CD4-positive, alpha-beta memory T cell (primary cell): ENCODE results near the gene BBX. TPM values are rescaled to one million over a fixed set of nuclear protein-coding genes. Genes with fewer than 3 reads are reported as not detected.

Experiments
- CTCF ChIA-PET: fragments of 350-600 bp; sonication (Branson Sonifier 250); formaldehyde crosslinking; loops from one replicate; lab custom pipeline; 2021; ENCODE audit warnings: inconsistent platforms; ENCODE audit not compliant: partially characterized antibody; lab: Charles Lee
- POLR2A ChIA-PET: fragments of 350-600 bp; sonication (Branson Sonifier 250); formaldehyde crosslinking; loops from one replicate; lab custom pipeline; 2021; ENCODE audit not compliant: partially characterized antibody; lab: Charles Lee
- DNase-seq, 5 donors: peaks; one replicate each; pipeline versions ENCODE4 v3.0.0 to v3.0.0-alpha.2; 2020 to 2022; ENCODE audit warnings: mixed read lengths in 1 of 5
- H3K27ac ChIP-seq: one replicate; pipeline ENCODE4 v1.7.0; 2013; ENCODE audit warnings: low read depth, low read length
- H3K27me3 ChIP-seq: 2 replicates; pipeline ENCODE4 v1.7.0; 2013; ENCODE audit warnings: mild to moderate bottlenecking, low read length, moderate library complexity; ENCODE audit not compliant: insufficient read depth
- H3K36me3 ChIP-seq: 2 replicates; pipeline ENCODE4 v1.7.0; 2013; ENCODE audit warnings: mild to moderate bottlenecking, low read length, moderate library complexity; ENCODE audit not compliant: insufficient read depth
- H3K4me1 ChIP-seq: 2 replicates; pipeline ENCODE4 v1.7.0; 2013; ENCODE audit warnings: mild to moderate bottlenecking, low read length, moderate library complexity; ENCODE audit not compliant: insufficient read depth
- H3K4me3 ChIP-seq, 2 donors: one replicate each; pipeline ENCODE4 v1.7.0; 2013; ENCODE audit warnings: low read length in 2 of 2, mild to moderate bottlenecking in 1 of 2
- H3K9me3 ChIP-seq, 2 donors: one replicate each; pipeline ENCODE4 v1.7.0; 2013; ENCODE audit warnings: low read length in 2 of 2, control low read depth in 1 of 2; ENCODE audit not compliant: control insufficient read depth in 1 of 2
- H3K27ac Mint-ChIP-seq, 7 donors: one replicate each; pipeline ENCODE4 v1.8.0; 2020 to 2021; ENCODE audit warnings: mixed read lengths in 7 of 7, mild to moderate bottlenecking in 6 of 7, inconsistent platforms in 3 of 7, moderate library complexity in 3 of 7
- H3K27me3 Mint-ChIP-seq, 2 donors: one replicate each; pipeline ENCODE4 v1.8.0; 2020 to 2021; ENCODE audit warnings: mixed read lengths in 2 of 2
- H3K36me3 Mint-ChIP-seq, 2 donors: one replicate each; pipeline ENCODE4 v1.8.0; 2020 to 2021; ENCODE audit warnings: mixed read lengths in 2 of 2, inconsistent platforms in 1 of 2, mild to moderate bottlenecking in 1 of 2
- H3K4me1 Mint-ChIP-seq, 4 donors: one replicate each; pipeline ENCODE4 v1.8.0; 2020 to 2021; ENCODE audit warnings: mixed read lengths in 4 of 4, mild to moderate bottlenecking in 1 of 4
- H3K4me3 Mint-ChIP-seq, 8 donors: one replicate each; pipeline ENCODE4 v1.8.0; 2020 to 2021; ENCODE audit warnings: mixed read lengths in 8 of 8, mild to moderate bottlenecking in 7 of 8, moderate library complexity in 6 of 8, inconsistent platforms in 3 of 8
- H3K9me3 Mint-ChIP-seq, 8 donors: one replicate each; pipeline ENCODE4 v1.8.0; 2020 to 2021; ENCODE audit warnings: mixed read lengths in 8 of 8, mild to moderate bottlenecking in 5 of 8, inconsistent platforms in 3 of 8, moderate library complexity in 1 of 8
- intact Hi-C: fragments of 100-400 bp; cut with micrococcal nuclease; formaldehyde crosslinking; loops from one replicate; pipeline ENCODE4 v1.15.1; 2023
- polyA plus RNA-seq, 2 donors: library from polyadenylated mRNA; unstranded; fragments of 300-500 nt; fragmentation: Illumina TruSeq; gene quantifications; one replicate each; pipeline ENCODE4 v1.2.3, GENCODE V29; 2021
- total RNA-seq, 2 experiments: library from RNA; stranded (reverse); gene quantifications; one replicate each; pipeline ENCODE4 v1.2.3, GENCODE V29; 2021

The BBX gene
- total and polyA plus RNA-seq, 4 experiments from 2014 or later: 85.4 to 101 (median 96.5) TPM

DNA sequence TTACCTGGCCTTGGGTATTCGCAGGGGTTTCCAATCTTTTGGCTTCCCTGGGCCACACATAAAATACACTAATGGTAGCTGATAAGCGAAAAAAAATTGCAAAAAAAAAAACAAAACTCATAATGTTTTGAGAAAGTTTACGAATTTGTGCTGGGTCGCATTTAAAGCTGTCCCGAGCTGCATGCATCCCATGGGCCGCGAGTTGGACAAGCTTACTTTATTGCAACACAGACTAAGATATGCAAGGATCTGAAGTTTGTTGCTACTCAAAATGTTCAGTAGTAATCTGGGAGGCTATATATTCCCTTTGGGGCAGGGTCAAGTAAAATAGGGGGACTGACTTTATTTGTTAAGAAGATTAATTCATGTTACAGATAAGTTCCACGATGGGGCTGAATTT, 320.2 kb downstream of the BBX start:
- Mint-ChIP-seq H3K4me1 (no peaks in the 10 kb centered on the region), H3K27me3 (peaks cover 1 to 2% of the 10 kb centered on the region in 2 donors), H3K4me3 (no peak overlapping the region), H3K9me3 (no peaks in the 10 kb centered on the region), H3K36me3 (no peaks in the 10 kb centered on the region), H3K27ac (no peak overlapping the region)
- ChIA-PET CTCF (no interaction called here), POLR2A (no interaction called here)
- no peak for DNase-seq
- intact Hi-C loops: no loop called here
- H3K4me1 ChIP-seq: no peaks in the 10 kb centered on the region
- H3K27me3 ChIP-seq: no peaks in the 10 kb centered on the region
- H3K27ac ChIP-seq: no peak overlapping the region
- no peak overlapping the region for H3K4me3 ChIP-seq
- no peaks in the 10 kb centered on the region for H3K9me3 ChIP-seq
- H3K36me3 ChIP-seq: no peaks in the 10 kb centered on the region

DNA sequence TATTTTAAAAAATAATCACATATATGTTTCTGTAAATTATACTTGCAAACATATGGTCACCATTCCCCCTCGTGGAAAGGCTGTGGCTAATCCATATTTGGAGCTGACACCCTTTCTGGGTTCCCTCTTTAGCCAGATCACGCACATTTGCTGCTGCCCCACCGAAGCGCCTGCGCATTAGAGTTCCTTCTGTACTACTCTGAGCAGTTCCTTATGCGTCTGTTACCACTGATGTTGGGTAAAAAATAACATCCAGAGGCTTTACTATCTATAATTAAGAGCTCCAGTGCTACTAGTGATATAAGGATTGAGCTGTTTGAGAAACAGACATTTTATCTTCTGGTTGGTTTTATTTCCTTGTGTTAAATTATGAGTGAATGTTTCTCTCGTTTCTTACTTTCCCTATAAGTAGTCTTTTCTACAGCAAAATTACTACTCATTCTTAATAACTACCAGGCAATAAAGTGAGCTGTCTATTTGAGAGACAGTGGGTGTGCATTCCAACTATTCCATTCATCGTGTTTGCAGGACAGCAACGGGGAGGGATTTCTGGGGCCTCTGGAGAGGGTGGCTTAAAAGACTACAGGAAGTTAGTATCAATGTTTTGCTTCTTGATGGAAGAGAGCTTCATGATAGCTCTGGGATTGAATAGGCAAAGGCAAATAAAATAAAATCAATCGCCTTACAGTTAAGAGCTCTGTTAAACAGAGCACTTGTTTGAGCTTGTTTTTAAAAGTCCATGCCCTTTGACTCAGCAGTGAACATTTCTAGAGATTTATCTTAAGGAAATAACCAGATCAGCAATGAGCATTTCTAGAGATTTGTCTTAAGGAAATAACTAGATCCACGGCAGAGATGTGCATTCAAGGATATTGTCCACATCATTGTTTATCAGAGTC, 322.9 kb downstream of the BBX start:
- CTCF ChIA-PET: interaction anchor here (0.7 to 2.2 kb wide), 11 partner anchors 8 to 216 kb away, joined by 3 to 13 read pairs (median 4); no protein-coding TSS in a partner anchor
- H3K4me3 ChIP-seq: no peak overlapping the region
- no peak overlapping the region for H3K4me3 Mint-ChIP-seq
- intact Hi-C loops: no loop called here
- H3K27ac Mint-ChIP-seq: no peak overlapping the region
- no peaks in the 10 kb centered on the region for H3K4me1 ChIP-seq
- no peak for DNase-seq
- no peaks in the 10 kb centered on the region for H3K4me1 Mint-ChIP-seq
- H3K9me3 Mint-ChIP-seq: no peaks in the 10 kb centered on the region
- no peak overlapping the region for H3K27ac ChIP-seq
- no peaks in the 10 kb centered on the region for H3K36me3 ChIP-seq
- H3K27me3 ChIP-seq: no peaks in the 10 kb centered on the region
- POLR2A ChIA-PET: no interaction called here
- no peaks in the 10 kb centered on the region for H3K36me3 Mint-ChIP-seq
- H3K9me3 ChIP-seq: no peaks in the 10 kb centered on the region
- H3K27me3 Mint-ChIP-seq: peaks cover 1 to 5% of the 10 kb centered on the region in 2 donors

DNA sequence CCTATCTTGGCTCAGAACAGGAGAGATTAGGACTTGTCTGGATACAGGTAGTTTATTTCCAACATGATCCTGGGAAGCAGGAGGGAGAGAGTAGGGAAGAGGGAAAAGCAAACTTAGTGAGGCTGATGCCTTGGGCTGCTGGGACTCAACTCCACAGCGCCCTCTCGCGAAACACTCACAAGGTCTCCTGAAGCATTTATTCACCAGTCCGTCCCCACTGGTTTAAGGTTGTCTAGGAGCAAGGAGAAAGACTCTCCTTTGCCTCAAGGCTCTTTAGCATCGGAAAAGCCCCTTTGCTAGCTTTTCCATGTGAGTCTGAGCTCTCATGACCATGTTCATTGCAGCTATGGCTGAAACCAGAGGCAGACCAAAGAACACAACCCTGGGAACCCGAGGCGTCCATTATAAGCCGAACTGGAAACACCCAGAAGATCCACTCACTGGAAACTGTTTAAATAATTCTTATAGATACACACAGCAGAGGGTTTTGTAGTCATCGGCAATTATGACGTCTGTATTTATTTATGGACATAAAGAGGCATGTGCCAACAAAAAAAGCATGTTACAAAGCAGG, 323.6 kb downstream of the BBX start:
- peaks cover 1 to 5% of the 10 kb centered on the region in 2 donors for H3K27me3 Mint-ChIP-seq
- H3K27ac ChIP-seq: no peak overlapping the region
- H3K27ac Mint-ChIP-seq: no peak overlapping the region
- H3K9me3 ChIP-seq: no peaks in the 10 kb centered on the region
- H3K9me3 Mint-ChIP-seq: peaks cover 0 to 3% (median 0%) of the 10 kb centered on the region in 8 donors
- no peaks in the 10 kb centered on the region for H3K36me3 ChIP-seq
- ChIA-PET CTCF (interaction anchor here (0.8 to 2.2 kb wide), 8 partner anchors 9 to 184 kb away, joined by 3 to 13 read pairs (median 4); no protein-coding TSS in a partner anchor), POLR2A (no interaction called here)
- intact Hi-C loops: no loop called here
- no peaks in the 10 kb centered on the region for H3K4me1 Mint-ChIP-seq
- H3K4me3 ChIP-seq: no peak overlapping the region
- H3K4me3 Mint-ChIP-seq: no peak overlapping the region
- no peaks in the 10 kb centered on the region for H3K4me1 ChIP-seq
- H3K27me3 ChIP-seq: no peaks in the 10 kb centered on the region
- DNase-seq: peak in 2 of 5 donors; percentile 14 to 20
- no peaks in the 10 kb centered on the region for H3K36me3 Mint-ChIP-seq

DNA sequence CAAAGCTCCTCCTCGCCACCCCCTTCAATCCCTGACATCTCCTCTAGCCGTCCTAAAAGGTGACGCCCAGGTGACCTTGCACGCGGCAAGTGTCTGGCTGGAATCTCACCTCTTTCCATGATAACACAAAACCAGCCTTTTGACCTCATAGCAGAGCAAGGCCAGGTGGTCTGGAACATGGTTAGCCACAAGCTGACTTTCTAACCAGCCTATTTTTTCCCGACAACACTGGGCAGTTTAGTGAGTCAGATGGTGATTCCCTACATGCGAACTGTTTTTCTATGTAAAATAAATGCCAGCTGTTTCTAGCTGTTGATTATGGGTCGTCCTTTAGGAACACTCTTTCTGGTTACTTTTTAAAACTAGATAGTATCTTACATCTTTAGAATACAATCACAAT, 325.0 kb downstream of the BBX start:
- Mint-ChIP-seq H3K36me3 (no peaks in the 10 kb centered on the region), H3K27ac (no peak overlapping the region), H3K4me3 (no peak overlapping the region), H3K4me1 (no peaks in the 10 kb centered on the region), H3K27me3 (peaks cover 1 to 5% of the 10 kb centered on the region in 2 donors), H3K9me3 (peaks cover 0 to 5% (median 2%) of the 10 kb centered on the region in 8 donors)
- Histone ChIP-seq H3K27ac (no peak overlapping the region), H3K9me3 (no peaks in the 10 kb centered on the region), H3K27me3 (no peaks in the 10 kb centered on the region), H3K4me3 (no peak overlapping the region), H3K36me3 (no peaks in the 10 kb centered on the region), H3K4me1 (no peaks in the 10 kb centered on the region)
- DNase-seq: no peak
- POLR2A ChIA-PET: no interaction called here
- intact Hi-C loops: no loop called here
- CTCF ChIA-PET: interaction anchor here (0.9 to 1.1 kb wide), 2 partner anchors 187 to 611 kb away, joined by 3 to 4 read pairs; no protein-coding TSS in a partner anchor

DNA sequence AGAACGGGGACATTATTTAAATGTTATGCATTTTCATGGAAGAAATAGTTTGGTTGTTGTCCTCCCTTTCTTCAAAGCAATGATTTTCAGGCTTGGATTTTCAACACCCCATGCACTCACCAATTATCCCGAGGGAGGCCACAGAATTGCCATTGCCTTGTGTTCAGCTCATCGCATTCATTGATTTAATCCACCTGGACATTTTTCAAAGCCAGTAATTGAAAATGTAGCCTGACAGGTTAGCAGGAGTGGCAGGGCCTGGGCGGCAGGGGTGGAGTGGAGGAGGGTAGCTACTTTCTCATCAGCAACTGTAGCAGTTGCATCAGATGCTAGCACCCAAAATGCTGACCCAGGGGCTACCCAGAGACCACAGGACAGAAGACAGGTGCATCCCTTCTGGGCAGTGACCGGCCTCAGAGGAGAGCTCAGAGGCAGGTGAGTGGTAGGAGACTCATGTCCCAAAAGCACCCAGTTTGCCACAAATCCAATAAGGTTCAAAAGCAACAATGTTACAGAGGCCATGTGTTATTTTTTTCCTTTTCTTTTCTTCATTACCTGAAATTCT, 325.7 kb downstream of the BBX start:
- POLR2A ChIA-PET: no interaction called here
- Mint-ChIP-seq H3K36me3 (no peaks in the 10 kb centered on the region), H3K9me3 (peaks cover 0 to 6% (median 2%) of the 10 kb centered on the region in 8 donors), H3K4me1 (no peaks in the 10 kb centered on the region), H3K27me3 (peaks cover 1 to 5% of the 10 kb centered on the region in 2 donors), H3K27ac (no peak overlapping the region), H3K4me3 (no peak overlapping the region)
- no peak for DNase-seq
- CTCF ChIA-PET: interaction anchor here (0.8 to 1.8 kb wide), 4 partner anchors 170 to 612 kb away, joined by 3 to 7 read pairs (median 4); no protein-coding TSS in a partner anchor
- no peak overlapping the region for H3K27ac ChIP-seq
- no peaks in the 10 kb centered on the region for H3K4me1 ChIP-seq
- H3K36me3 ChIP-seq: no peaks in the 10 kb centered on the region
- intact Hi-C loops: no loop called here
- no peak overlapping the region for H3K4me3 ChIP-seq
- H3K9me3 ChIP-seq: no peaks in the 10 kb centered on the region
- no peaks in the 10 kb centered on the region for H3K27me3 ChIP-seq

DNA sequence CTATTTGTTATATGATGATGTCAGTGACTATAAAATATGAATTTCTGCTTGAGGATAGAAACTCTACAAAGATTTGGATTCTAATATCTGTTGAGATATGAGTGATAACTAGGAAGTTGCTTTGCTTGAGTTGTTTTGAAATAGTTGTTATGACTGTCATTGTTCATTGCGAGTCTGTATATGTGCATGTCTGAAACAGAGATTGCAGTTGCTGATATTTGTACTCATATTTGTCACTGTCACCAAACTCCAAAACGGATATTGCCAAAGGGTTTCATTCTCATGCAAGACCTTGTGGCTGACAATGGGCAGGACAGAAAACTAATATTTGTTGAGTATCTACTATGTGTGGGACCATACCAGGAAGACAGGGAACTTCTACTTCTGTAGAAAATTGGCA, 327.9 kb downstream of the BBX start:
- no peak overlapping the region for H3K27ac Mint-ChIP-seq
- no peak overlapping the region for H3K27ac ChIP-seq
- no peak for DNase-seq
- H3K9me3 Mint-ChIP-seq: peaks cover 0 to 6% (median 2%) of the 10 kb centered on the region in 8 donors
- ChIA-PET CTCF (no interaction called here), POLR2A (no interaction called here)
- H3K4me3 Mint-ChIP-seq: no peak overlapping the region
- no peaks in the 10 kb centered on the region for H3K4me1 ChIP-seq
- H3K4me3 ChIP-seq: no peak overlapping the region
- peaks cover 1 to 5% of the 10 kb centered on the region in 2 donors for H3K27me3 Mint-ChIP-seq
- H3K27me3 ChIP-seq: no peaks in the 10 kb centered on the region
- no peaks in the 10 kb centered on the region for H3K9me3 ChIP-seq
- intact Hi-C loops: no loop called here
- no peaks in the 10 kb centered on the region for H3K4me1 Mint-ChIP-seq
- no peaks in the 10 kb centered on the region for H3K36me3 ChIP-seq
- no peaks in the 10 kb centered on the region for H3K36me3 Mint-ChIP-seq

DNA sequence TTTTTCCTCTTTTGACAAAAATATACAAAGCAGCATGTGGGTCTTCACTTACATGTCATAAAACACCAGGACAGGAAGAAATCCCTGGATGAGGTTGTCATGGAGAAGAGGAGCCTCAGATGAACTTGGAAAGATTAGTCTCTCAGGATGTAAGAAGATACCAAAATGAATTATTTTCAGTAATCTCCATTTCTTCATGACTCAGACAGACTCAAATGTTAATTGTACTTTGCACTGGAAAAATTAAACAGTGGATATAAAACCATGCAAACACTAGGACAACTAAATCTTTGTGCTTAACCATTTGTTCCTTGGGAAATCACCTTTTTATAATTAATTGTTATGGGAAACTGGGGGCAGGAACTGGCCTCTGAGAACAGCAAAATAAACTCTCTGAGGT, 331.1 kb downstream of the BBX start:
- Histone ChIP-seq H3K9me3 (no peaks in the 10 kb centered on the region), H3K27me3 (no peaks in the 10 kb centered on the region), H3K36me3 (no peaks in the 10 kb centered on the region), H3K27ac (no peak overlapping the region), H3K4me3 (no peak overlapping the region), H3K4me1 (no peaks in the 10 kb centered on the region)
- intact Hi-C loops: no loop called here
- Mint-ChIP-seq H3K4me1 (no peaks in the 10 kb centered on the region), H3K9me3 (peaks cover 0 to 6% (median 2%) of the 10 kb centered on the region in 8 donors), H3K4me3 (no peak overlapping the region), H3K36me3 (no peaks in the 10 kb centered on the region), H3K27me3 (peaks cover 2 to 3% of the 10 kb centered on the region in 2 donors), H3K27ac (no peak overlapping the region)
- no peak for DNase-seq
- ChIA-PET POLR2A (no interaction called here), CTCF (interaction anchor here (1.8 kb wide), 1 partner anchor 8 kb away, joined by 4 read pairs; no protein-coding TSS in a partner anchor)
